Melanocyte of skin (primary cell): ENCODE data around the gene PSD. TPM values are rescaled to one million over a fixed set of nuclear protein-coding genes. Genes with fewer than 3 reads are reported as not detected.

ENCODE experiments used
- small RNA-seq, 2 donors: library from RNA; depleted of rRNA; stranded (forward); fragments of <200 nt; gene quantifications; one replicate each; pipeline ENCODE3, GENCODE V24; 2012
- total RNA-seq, 2 donors: library from RNA; depleted of rRNA; stranded (reverse); fragments of >200 nt; gene quantifications; 2 replicates each; pipeline ENCODE4 v1.2.3, GENCODE V29; 2012

PSD gene
- under 1 TPM; under 0.01 to 0.34 TPM for total RNA-seq

GRCh38 chr10:102418622-102419268 is at the start of gene PSD:
PSD (minus strand) TSS chr10:102418785; CDS start chr10:102417038, 1,747 bp downstream.

GRCh38 chr10:102451105-102451969 is 32.8 kb upstream of the PSD start, which contains the start of gene C10orf95:
C10orf95 (minus strand) TSS chr10:102451543; CDS start chr10:102451093, 450 bp downstream.

GRCh38 chr10:102432162-102432950 is 13.8 kb upstream of the PSD start, which contains the start of gene CUEDC2:
CUEDC2 (minus strand) TSS chr10:102432574; CDS start chr10:102425188, 7,386 bp downstream.

GRCh38 chr10:102420714-102421506 is 2.3 kb upstream of the PSD start, which contains the start of gene FBXL15:
FBXL15 (plus strand) TSS chr10:102420836; CDS start chr10:102421130, 294 bp downstream.

GRCh38 chr10:102395400-102396316 is 22.9 kb downstream of the PSD start, which contains the start of gene NFKB2:
NFKB2 (plus strand) TSS chr10:102395705; CDS start chr10:102395960, 255 bp downstream.

Small RNA genes lying within 50 kb of the gene (small RNA-seq; reads per million reads assigned to genes)
- 89.2 to 93.0 reads per million in 2 donors for gene MIR146B

Other genes starting within 250 kb of the PSD start
- under 1 TPM; 0.33 to 0.34 TPM for gene ELOVL3, start 192.5 kb downstream of the PSD start, total RNA-seq
- gene PITX3, start 177.3 kb downstream of the PSD start, total RNA-seq, result not detected
- gene GBF1, start 173.3 kb downstream of the PSD start, total RNA-seq, result 10 to 100 TPM; 29.3 to 35.4 TPM
- gene NFKB2, start 23.1 kb downstream of the PSD start, total RNA-seq, result 10 to 100 TPM; 25.0 to 78.5 TPM
- gene FBXL15, start 2.1 kb upstream of the PSD start, total RNA-seq, result 1 to 10 TPM; 7.2 to 9.7 TPM
- gene CUEDC2, start 13.8 kb upstream of the PSD start, total RNA-seq, result 10 to 100 TPM; 52.3 to 53.0 TPM
- not detected for gene C10orf95, start 32.8 kb upstream of the PSD start, total RNA-seq
- 100 to 1,000 TPM; 134 TPM for gene ACTR1A, start 83.9 kb upstream of the PSD start, total RNA-seq
- 1 to 10 TPM; 3.7 to 6.2 TPM for gene SUFU, start 85.2 kb upstream of the PSD start, total RNA-seq
- gene TRIM8, start 225.7 kb upstream of the PSD start, total RNA-seq, result 10 to 100 TPM; 26.0 to 26.5 TPM